B cell (primary cell): Measurements from ENCODE around the gene TSPAN1. TPM values are rescaled to one million over a fixed set of nuclear protein-coding genes. Genes with fewer than 3 reads are reported as not detected.

ENCODE experiments used
- ATAC-seq: fragments of 200-7000 bp; cut with Tn5 transposase; one replicate; pipeline ENCODE4 v1.10.0; 2021; ENCODE audit warnings: low read depth, mild to moderate bottlenecking, moderate number of reproducible peaks, moderate library complexity
- CTCF ChIA-PET: fragments of 350-600 bp; sonication (Branson Sonifier 250); formaldehyde crosslinking; loops from one replicate; lab custom pipeline; 2021; ENCODE audit warnings: antibody characterized with exemption, inconsistent platforms; lab: Charles Lee
- POLR2A ChIA-PET: fragments of 350-600 bp; sonication (Branson Sonifier 250); formaldehyde crosslinking; loops from one replicate; lab custom pipeline; 2021; ENCODE audit warnings: antibody characterized with exemption; lab: Charles Lee
- DNase-seq: peaks from one replicate; pipeline ENCODE4 v3.0.0; 2013
- H2AFZ ChIP-seq: 2 replicates; pipeline ENCODE4 v1.6.1; 2012; ENCODE audit warnings: mild to moderate bottlenecking, low read depth, low read length; ENCODE audit not compliant: insufficient read depth, poor library complexity, severe bottlenecking
- H3K27ac ChIP-seq, 2 donors: 1 replicate in 1 of 2; 2 replicates in 1 of 2; pipeline ENCODE4 v1.5.1; 2012 to 2013; ENCODE audit warnings: low read length in 2 of 2, mild to moderate bottlenecking in 2 of 2, moderate library complexity in 1 of 2
- H3K27me3 ChIP-seq, 4 experiments: fragments of 200-600 bp in 1 of 4; sonication (generic) in 1 of 4; replicated peaks in 1 of 4; 1 replicate in 2 of 4; 2 replicates in 2 of 4; pipeline versions ENCODE4 v1.6.1 to v1.7.0; 2013 to 2016; ENCODE audit warnings: low read length in 3 of 4, mild to moderate bottlenecking in 2 of 4, mixed read lengths in 1 of 4, moderate library complexity in 1 of 4; ENCODE audit not compliant: insufficient read depth in 4 of 4, control insufficient read depth in 3 of 4; ENCODE audit errors: control extremely low read depth in 1 of 4
- H3K36me3 ChIP-seq, 2 experiments: replicated peaks in 1 of 2; 1 replicate in 1 of 2; 2 replicates in 1 of 2; pipeline versions ENCODE4 v1.6.1 to v1.7.1; 2013; ENCODE audit warnings: low read length in 1 of 2; ENCODE audit not compliant: insufficient read depth in 2 of 2, control insufficient read depth in 1 of 2; ENCODE audit errors: control extremely low read depth in 1 of 2, extremely low read depth in 1 of 2
- H3K4me1 ChIP-seq, 2 donors: fragments of 200-600 bp in 1 of 2; sonication (generic) in 1 of 2; 1 replicate in 1 of 2; 2 replicates in 1 of 2; pipeline versions ENCODE4 v1.5.1 to v1.6.1; 2013 to 2017; ENCODE audit warnings: low read length in 2 of 2; ENCODE audit not compliant: control insufficient read depth in 2 of 2, insufficient read depth in 2 of 2
- H3K4me2 ChIP-seq: replicated peaks from 2 replicates; pipeline ENCODE3; 2012; ENCODE audit warnings: mild to moderate bottlenecking, low read depth, low read length; ENCODE audit not compliant: poor library complexity, severe bottlenecking
- H3K4me3 ChIP-seq, 5 experiments: fragments of 200-600 bp in 1 of 5; sonication (generic) in 1 of 5; 1 replicate in 3 of 5; 2 replicates in 2 of 5; pipeline versions ENCODE4 v1.5.1 to v1.7.0; 2011 to 2016; ENCODE audit warnings: low read length in 4 of 5, mild to moderate bottlenecking in 4 of 5, low read depth in 2 of 5, control low read depth in 1 of 5, moderate library complexity in 1 of 5; ENCODE audit not compliant: insufficient read depth in 1 of 5; ENCODE audit errors: control extremely low read depth in 1 of 5, extremely low read depth in 1 of 5
- H3K79me2 ChIP-seq: fragments of 200-600 bp; sonication (generic); one replicate; pipeline ENCODE4 v1.6.0; 2016; ENCODE audit warnings: low read length; ENCODE audit not compliant: control insufficient read depth, insufficient read depth
- H3K9ac ChIP-seq: fragments of 200-600 bp; sonication (generic); 2 replicates; pipeline ENCODE4 v1.6.1; 2017; ENCODE audit warnings: mild to moderate bottlenecking, low read length, moderate library complexity
- H3K9me3 ChIP-seq, 3 donors: one replicate each; pipeline versions ENCODE4 v1.6.1 to v1.7.1; 2013; ENCODE audit warnings: low read length in 2 of 3; ENCODE audit not compliant: control insufficient read depth in 2 of 3, insufficient read depth in 1 of 3; ENCODE audit errors: control extremely low read depth in 1 of 3
- H4K20me1 ChIP-seq: 2 replicates; pipeline ENCODE4 v1.6.0; 2012; ENCODE audit warnings: mild to moderate bottlenecking, low read length; ENCODE audit not compliant: insufficient read depth, control insufficient read depth, poor library complexity, severe bottlenecking
- H3K27ac Mint-ChIP-seq: one replicate; pipeline ENCODE4 v1.8.0; 2021; ENCODE audit warnings: mixed read lengths
- H3K27me3 Mint-ChIP-seq: one replicate; pipeline ENCODE4 v1.8.0; 2021; ENCODE audit warnings: mixed read lengths
- H3K4me1 Mint-ChIP-seq: one replicate; pipeline ENCODE4 v1.8.0; 2021; ENCODE audit warnings: mixed read lengths
- H3K4me3 Mint-ChIP-seq: one replicate; pipeline ENCODE4 v1.8.0; 2021; ENCODE audit warnings: mixed read lengths
- H3K9me3 Mint-ChIP-seq: one replicate; pipeline ENCODE4 v1.8.0; 2022; ENCODE audit warnings: mixed read lengths; ENCODE audit not compliant: insufficient read depth
- EZH2 ChIP-seq: IDR thresholded peaks from 2 replicates; pipeline ENCODE4 v1.6.1; 2012; ENCODE audit warnings: borderline replicate concordance, low read depth, mild to moderate bottlenecking, moderate library complexity, low read length; ENCODE audit not compliant: insufficient read depth, poor library complexity, severe bottlenecking
- WGBS: methylation state at CpG from one replicate; pipeline ENCODE4 v1.1.5; 2013; ENCODE audit warnings: missing lambda C conversion rate; ENCODE audit not compliant: insufficient coverage; 5-methylcytosine and 5-hydroxymethylcytosine counted together
- intact Hi-C: fragments of 100-400 bp; cut with micrococcal nuclease; formaldehyde crosslinking; loops from one replicate; pipeline ENCODE4 v1.10.0; 2022
- polyA plus RNA-seq: library from polyadenylated mRNA; depleted of rRNA; stranded (reverse); fragments of >200 nt; gene quantifications from 2 replicates; pipeline ENCODE4 v1.2.3, GENCODE V29; 2012
- total RNA-seq, 2 donors: library from RNA; stranded (reverse); fragments of 120-200 nt in 1 of 2; gene quantifications; 1 replicate in 1 of 2; 2 replicates in 1 of 2; pipeline versions ENCODE4 v1.2.3 to v1.2.4, GENCODE V29; 2013 to 2022
- TF ChIP-seq, protein P1 (sequence below): fragments of 200-600 bp; IDR thresholded peaks from one replicate; pipeline ENCODE4 v1.8.0; 2022; ENCODE audit warnings: antibody characterized with exemption, mild to moderate bottlenecking

Gene TSPAN1
- total and polyA plus RNA-seq, 2 donors (not counting 1 experiment from before 2014, with no cell fraction given), result not detected

DNA sequence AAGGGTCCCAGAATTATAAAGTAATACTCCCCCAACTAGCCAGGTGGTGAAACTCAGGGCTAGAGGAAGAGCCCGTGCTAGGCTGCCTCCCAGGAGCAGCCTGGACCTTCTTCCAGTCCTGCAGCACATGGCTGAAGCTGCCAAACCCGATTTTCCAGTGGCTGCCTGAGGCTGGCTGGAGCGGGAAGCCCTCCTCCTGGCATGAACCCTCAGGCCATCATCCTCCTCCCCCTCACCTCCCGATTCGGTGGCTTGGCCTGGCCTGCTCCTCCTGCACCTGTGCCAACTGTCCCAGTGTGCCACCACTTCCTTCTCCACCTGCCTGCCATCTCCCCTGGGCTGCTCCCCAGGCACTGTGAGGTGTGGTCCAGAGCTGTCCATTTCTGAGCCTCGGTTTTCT is 3.0 kb upstream of the TSPAN1 start:
- TF ChIP-seq EZH2, result no peak
- TF ChIP-seq, protein P1, sequence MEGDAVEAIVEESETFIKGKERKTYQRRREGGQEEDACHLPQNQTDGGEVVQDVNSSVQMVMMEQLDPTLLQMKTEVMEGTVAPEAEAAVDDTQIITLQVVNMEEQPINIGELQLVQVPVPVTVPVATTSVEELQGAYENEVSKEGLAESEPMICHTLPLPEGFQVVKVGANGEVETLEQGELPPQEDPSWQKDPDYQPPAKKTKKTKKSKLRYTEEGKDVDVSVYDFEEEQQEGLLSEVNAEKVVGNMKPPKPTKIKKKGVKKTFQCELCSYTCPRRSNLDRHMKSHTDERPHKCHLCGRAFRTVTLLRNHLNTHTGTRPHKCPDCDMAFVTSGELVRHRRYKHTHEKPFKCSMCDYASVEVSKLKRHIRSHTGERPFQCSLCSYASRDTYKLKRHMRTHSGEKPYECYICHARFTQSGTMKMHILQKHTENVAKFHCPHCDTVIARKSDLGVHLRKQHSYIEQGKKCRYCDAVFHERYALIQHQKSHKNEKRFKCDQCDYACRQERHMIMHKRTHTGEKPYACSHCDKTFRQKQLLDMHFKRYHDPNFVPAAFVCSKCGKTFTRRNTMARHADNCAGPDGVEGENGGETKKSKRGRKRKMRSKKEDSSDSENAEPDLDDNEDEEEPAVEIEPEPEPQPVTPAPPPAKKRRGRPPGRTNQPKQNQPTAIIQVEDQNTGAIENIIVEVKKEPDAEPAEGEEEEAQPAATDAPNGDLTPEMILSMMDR, result no peak
- intact Hi-C loops, result no loop called here
- Histone ChIP-seq H3K4me3 (no peak overlapping the region), H2AFZ (no peak overlapping the region), H3K79me2 (no peaks in the 10 kb centered on the region), H4K20me1 (no peaks in the 10 kb centered on the region), H3K36me3 (no peaks in the 10 kb centered on the region), H3K27me3 (peaks cover 0 to 13% (median 0%) of the 10 kb centered on the region in 4 experiments), H3K4me2 (no peak overlapping the region), H3K9me3 (no peaks in the 10 kb centered on the region), H3K27ac (no peak overlapping the region), H3K4me1 (peaks cover 10 to 28% of the 10 kb centered on the region in 2 donors), H3K9ac (no peak overlapping the region)
- Mint-ChIP-seq H3K4me3 (no peak overlapping the region), H3K27me3 (peaks cover 10% of the 10 kb centered on the region), H3K9me3 (no peaks in the 10 kb centered on the region), H3K27ac (no peak overlapping the region), H3K4me1 (peaks cover 21% of the 10 kb centered on the region)
- DNase-seq, result no peak
- no peak for ATAC-seq
- WGBS, result 86% methylated on average over 6 of the region's 6 CpGs
- CTCF ChIA-PET, result interaction anchor here (13.8 kb wide), 1 partner anchor 134 kb away, joined by 249 read pairs; no protein-coding TSS in a partner anchor
- POLR2A ChIA-PET, result no interaction called here

DNA sequence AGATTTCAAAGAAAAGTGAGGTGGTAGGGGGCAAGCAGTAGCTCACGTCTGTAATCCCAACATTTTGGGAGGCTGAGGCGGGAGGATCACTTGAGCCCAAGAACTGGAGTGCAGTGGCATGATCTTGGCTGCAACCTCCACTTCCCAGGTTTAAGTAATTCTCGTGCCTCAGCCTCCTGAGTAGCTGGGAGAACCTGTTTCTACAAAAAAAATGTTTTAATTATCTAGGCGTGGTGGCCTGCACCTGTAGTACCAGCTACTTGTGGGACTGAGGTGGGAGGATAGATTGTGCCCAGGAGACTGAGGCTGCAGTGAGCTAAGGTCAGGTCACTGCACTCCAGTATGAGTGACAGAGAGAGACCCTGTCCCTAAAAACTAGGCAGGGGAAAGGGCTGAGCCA is 2.6 kb upstream of the TSPAN1 start:
- no peak overlapping the region for H3K27ac ChIP-seq
- ChIA-PET POLR2A (no interaction called here), CTCF (interaction anchor here (13.8 kb wide), 1 partner anchor 135 kb away, joined by 249 read pairs; no protein-coding TSS in a partner anchor)
- peaks cover 16% of the 10 kb centered on the region for H3K4me1 Mint-ChIP-seq
- no peak overlapping the region for H3K4me3 Mint-ChIP-seq
- no peak for DNase-seq
- no peaks in the 10 kb centered on the region for H3K9me3 ChIP-seq
- no peak overlapping the region for H3K9ac ChIP-seq
- H4K20me1 ChIP-seq, result no peaks in the 10 kb centered on the region
- H3K9me3 Mint-ChIP-seq, result no peaks in the 10 kb centered on the region
- H3K4me2 ChIP-seq, result no peak overlapping the region
- H3K4me1 ChIP-seq, result peaks cover 6 to 24% of the 10 kb centered on the region in 2 donors
- peaks cover 10% of the 10 kb centered on the region for H3K27me3 Mint-ChIP-seq
- ATAC-seq, result no peak
- H3K36me3 ChIP-seq, result no peaks in the 10 kb centered on the region
- intact Hi-C loops, result no loop called here
- no peak overlapping the region for H3K27ac Mint-ChIP-seq
- H3K4me3 ChIP-seq, result no peak overlapping the region
- H3K27me3 ChIP-seq, result peaks cover 0 to 13% (median 0%) of the 10 kb centered on the region in 4 experiments
- TF ChIP-seq, protein P1, result no peak
- TF ChIP-seq EZH2, result no peak
- no peak overlapping the region for H2AFZ ChIP-seq
- no peaks in the 10 kb centered on the region for H3K79me2 ChIP-seq
- WGBS, result 96% methylated on average over 4 of the region's 4 CpGs
